ENCODE measurements around the gene LMAN2L.
A peak's percentile ranks its signal among the peaks of the same experiment; 100 is the strongest.

The LMAN2L gene, protein sequence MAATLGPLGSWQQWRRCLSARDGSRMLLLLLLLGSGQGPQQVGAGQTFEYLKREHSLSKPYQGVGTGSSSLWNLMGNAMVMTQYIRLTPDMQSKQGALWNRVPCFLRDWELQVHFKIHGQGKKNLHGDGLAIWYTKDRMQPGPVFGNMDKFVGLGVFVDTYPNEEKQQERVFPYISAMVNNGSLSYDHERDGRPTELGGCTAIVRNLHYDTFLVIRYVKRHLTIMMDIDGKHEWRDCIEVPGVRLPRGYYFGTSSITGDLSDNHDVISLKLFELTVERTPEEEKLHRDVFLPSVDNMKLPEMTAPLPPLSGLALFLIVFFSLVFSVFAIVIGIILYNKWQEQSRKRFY

DNA sequence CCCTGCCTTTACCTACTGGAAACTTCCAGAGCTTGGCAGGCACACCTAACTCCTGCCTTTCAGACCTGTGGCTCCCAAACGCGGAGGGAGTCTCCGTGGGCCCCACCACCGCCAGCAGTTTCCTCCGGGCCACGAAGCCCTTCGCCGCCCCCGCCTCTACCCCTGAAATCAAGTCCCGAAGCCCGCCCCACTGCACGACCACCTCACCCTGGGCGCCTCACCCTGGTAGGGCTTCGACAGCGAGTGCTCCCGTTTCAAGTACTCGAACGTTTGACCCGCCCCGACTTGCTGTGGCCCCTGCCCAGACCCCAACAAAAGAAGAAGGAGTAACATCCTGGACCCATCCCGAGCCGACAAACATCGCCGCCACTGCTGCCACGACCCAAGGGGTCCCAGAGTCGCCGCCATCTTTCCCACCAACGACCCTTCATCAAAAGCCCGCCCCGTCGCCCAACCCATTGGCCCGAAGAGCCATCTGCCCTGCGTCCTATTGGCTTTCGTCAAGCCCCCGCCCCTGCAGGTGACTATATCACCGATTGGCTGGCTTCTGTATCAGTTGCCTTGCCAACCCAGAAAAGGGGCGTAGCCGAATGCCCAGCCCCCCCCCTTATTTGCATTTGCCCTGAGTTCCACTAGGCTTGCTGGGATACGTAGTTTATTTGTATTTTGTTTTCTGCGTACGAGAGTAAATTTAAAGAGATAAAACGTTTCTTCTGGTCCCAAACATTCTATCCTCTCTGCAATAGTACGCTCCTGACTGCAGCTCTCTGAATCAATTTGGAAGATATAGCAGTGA, at the start of gene LMAN2L:
Gene LMAN2L (minus strand): TSS at position 432 of the 796 bp plus-strand sequence. CDS start 24 bp downstream, at position 408.
- peak; percentile 88 to 89 for DNase-seq (ENCODE audit: low read depth in 1 of 2, low spot score in 1 of 2)

DNA sequence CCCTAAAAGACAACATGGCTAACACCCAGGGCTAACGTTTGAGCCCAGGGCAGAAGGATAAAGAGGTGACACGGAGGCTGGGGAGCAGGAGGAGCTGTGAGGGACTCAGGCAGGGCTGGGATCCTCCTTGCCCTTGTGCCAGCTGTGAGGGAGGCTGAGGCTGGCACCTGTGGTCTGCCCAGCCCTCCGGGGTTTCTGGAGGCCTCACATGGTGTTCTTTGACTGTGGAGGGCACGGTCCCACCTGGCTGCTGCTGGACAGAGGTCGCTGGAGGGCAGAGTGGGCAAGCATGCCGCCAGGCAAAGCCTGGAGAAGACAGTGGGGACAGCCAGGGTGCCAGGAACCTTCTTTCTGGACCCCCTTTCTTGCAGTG, 49.4 kb upstream of the LMAN2L start:
- DNase-seq (ENCODE audit: low read depth in 1 of 2, low spot score in 1 of 2) = no peak

DNA sequence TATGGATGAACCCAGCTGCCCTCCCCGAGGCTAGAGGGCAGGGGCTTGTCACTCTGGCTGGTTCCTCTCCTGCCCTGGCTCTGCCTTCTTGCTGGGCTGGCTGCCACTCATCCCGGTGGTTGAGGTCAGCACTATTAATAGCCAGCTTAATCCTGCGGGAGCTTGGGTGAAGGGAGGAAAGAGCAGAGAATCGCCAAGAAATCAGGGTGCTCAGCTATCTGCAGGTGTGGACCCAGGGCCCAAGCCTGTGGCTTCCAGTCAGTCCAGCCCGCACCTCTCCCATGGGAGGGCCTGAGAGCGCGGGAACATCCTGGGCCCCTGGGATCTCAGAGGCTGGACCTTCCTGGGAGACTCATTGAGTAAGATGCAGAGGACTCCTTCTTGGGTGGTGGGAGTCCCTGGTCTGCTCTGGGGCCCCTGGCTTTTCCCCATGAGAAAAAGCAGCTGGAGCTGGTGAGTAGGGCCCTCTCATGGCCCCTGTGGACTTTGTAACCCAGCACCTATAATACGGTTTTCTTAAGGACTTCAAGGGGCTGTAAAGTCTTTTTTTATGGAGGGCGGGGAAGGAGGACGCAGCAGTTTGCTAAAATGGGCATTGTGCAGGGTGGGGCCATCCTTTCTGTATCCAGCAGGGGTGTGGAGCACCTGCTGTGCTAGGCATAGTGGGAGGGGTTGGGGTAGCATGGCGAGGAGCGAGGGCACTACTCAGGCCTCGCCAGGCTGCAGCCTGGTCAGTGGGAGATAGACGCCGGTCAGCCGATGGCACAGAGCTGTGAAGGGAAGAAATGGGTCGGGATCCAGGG, 48.8 kb upstream of the LMAN2L start:
- DNase-seq (ENCODE audit: low read depth in 1 of 2, low spot score in 1 of 2) = no peak

DNA sequence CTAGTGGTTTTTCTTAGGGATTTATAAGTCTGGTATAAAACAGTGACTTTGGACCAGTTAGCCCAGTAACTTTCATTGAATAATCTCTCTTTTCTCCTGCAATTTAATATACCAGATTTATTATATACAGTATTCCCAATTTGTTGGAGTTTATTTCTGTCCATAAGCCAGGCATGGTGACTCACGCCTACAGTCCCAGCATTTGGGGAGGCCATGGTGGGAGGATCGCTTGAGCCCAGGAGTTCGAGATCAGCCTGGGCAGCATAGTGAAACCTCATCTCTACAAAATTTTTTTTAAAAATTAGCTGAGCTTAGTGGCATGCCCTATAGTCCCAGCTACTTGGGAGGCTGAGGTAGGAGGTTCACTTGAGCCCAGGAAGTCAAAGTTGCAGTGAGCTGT, 47.5 kb upstream of the LMAN2L start:
- no peak for DNase-seq (ENCODE audit: low read depth in 1 of 2, low spot score in 1 of 2)

DNA sequence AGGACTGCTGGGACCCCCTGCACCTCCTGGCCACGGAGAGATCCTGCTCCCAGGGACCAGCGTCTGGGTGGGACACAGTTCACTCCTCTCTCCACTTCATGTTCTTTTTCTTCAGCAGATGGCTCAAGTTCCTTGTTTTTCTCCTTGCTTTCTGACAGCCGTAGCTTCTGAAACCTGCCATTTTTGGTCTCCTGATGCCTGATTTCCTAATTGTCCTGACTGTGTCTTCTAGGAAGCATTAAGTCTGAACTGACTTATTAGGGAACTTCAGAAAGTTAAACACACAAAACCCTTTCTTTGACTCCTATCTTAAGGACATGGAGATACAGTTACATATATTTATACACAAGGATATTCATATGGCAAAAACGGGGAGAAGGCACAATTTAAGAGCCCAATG, 43.5 kb upstream of the LMAN2L start:
- DNase-seq (ENCODE audit: low read depth in 1 of 2, low spot score in 1 of 2) = no peak

DNA sequence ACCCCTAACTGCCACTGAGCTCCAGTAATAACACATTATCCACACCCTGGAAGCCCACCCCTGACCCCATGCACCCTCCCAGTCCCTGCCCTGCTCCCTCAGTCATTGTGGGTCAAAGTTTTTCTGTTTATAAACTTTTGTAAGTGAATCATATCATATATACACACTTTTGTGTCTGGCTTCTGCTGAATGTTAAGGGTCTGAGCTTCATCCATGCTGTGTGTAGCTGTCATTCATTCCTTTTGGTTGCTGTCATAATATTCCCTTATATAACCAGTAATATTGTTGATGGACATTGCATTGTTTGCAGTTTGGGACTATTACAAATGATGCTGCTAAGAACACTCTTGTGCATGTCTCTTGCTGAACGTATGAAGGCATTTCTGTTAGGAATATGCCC, 35.3 kb upstream of the LMAN2L start:
- DNase-seq (ENCODE audit: low read depth in 1 of 2, low spot score in 1 of 2) = no peak

DNA sequence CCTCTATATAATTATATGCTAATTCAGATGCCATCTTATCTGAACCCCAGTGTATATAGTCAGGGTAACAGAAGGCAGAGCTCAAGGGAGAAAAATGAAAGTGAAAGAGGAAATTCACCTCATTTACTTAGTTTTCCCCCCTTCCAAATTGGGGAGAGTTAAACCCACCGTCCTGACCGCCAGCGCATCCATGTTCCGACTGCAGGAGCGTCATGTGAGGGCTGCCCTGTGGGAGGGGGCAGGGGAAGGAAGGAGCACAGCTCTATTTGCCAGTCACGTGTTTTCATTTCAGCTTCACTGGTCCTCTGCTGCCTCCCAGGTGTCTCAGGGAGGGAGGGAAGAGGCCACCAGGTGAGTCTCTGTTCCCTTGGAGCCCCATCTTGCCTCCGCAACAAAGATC, 34.1 kb upstream of the LMAN2L start:
- DNase-seq (ENCODE audit: low read depth in 1 of 2, low spot score in 1 of 2) = no peak

DNA sequence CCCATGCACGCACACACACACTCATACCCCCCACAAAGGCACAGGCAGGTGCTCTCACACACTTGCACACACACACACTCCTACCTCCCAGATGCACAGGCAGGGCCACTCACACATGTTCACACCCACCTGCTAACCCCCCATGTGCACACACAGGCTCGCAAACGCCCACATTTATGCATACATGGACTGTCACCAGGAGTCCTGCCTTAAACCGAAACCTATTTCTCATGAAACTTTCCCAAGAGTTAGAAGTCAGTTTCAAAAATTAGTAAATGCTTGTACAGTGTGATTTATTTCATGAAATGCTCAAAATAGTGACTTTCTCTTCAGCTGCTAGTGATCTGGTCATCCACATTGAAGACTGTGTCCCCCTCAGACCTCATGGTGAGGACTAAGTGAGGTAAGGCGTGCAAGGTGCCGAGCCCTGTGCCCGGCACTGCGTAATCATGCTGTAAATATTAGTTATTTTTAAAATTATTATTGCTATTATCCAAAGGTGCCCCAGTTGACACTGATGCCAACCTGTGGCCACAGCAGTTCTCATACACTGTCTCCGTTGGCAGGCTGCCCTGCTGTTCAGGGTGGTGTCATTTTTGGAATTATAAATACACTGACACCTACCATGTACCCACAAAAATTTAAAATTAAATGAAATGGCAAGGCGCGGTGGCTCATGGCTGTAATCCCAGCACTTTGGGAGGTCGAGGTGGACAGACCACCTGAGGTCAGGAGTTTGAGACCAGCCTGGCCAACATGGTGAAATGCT, 33.2 kb upstream of the LMAN2L start:
- DNase-seq (ENCODE audit: low read depth in 1 of 2, low spot score in 1 of 2) = peak in 1 of 2 donors; percentile 15

DNA sequence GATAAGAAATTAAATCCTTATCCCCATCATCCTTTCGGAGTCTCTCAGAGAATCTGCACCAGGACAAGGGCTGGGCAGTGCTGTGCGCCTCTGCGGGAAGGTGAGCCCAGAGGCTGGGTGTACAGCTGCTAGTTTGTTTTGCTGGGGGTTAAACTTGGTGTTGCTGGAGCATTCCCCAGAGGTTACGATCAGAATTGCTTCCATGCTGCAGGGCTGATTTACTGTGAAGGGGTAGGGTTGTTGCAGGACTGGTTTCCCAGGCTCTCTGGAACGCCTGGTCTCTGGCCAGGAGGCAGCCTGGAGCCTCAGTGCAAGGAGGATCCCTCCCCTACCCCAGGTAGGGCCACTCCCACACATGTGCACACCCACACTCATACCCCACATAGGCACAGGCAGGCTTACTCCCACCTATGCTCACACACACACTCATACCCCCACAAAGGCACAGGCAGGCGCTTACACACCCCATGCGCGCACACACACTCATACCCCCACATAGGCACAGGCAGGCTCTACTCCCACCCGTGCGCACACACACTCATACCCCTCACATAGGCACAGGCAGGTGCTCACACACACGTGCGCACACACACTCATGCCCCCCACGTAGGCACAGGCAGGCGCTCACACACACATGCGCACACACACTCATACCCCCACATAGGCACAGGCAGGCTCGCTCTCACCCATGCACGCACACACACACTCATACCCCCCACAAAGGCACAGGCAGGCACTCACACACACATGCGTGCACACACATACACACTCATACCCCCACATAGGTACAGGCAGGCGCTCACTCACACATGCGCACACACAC, 32.1 kb upstream of the LMAN2L start:
- DNase-seq (ENCODE audit: low read depth in 1 of 2, low spot score in 1 of 2) = no peak

DNA sequence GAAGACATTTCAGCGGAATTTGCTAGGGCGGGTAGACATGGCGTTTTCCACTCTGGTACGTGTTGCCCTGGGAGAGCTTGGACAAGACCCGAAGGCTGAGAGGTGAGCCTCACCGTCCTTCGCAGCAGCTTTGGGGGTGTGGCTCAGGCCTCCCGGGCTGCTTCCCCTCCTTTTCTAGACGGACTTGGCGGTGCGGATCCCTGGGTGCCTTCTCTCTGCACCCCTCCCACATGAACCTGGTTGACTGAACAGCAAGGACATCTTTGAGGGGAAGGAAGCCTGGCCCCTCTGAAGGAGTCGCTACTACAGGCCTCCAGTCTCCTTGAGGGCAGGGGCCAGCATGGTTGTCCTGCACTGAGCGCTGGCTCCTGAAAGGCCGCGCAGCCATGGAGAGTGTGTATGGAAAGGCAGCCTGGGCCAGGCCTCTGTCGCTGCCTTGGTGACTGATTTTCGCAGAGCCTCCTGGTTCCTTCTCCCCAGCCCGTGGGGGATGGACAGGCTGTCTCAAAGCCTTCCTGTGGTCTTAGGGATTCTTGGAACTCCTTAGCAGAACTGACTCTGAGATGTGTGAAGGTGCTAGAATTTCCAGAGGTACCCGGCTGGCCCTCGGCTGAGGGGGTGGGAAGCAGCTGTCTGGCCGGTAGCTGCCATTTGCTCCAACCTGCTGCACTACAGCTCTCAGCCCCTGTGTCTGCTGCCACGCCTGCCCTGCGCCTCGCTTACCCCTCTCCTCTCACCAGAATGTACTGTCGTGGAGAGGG, 30.8 kb upstream of the LMAN2L start:
- no peak for DNase-seq (ENCODE audit: low read depth in 1 of 2, low spot score in 1 of 2)

DNA sequence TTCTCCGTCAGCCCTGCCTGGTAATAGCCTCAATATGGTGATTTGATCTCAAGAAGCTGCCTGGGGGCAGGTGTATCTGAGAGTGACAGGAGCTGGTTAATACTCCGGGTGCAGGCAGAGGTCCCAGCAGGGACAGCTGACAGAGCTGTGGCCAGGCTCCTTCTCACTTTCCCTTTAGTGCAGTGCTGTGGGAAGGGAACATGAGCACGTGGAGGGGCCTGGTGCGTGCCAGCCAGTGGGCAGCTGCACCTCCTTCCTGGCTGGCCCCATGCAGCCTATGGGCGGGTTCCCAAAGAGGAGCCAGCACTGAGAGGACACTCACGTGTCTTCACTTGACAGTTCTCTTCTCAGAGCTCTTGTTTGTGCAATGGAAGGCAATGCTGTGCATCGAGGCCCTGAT, 29.9 kb upstream of the LMAN2L start:
- no peak for DNase-seq (ENCODE audit: low read depth in 1 of 2, low spot score in 1 of 2)

DNA sequence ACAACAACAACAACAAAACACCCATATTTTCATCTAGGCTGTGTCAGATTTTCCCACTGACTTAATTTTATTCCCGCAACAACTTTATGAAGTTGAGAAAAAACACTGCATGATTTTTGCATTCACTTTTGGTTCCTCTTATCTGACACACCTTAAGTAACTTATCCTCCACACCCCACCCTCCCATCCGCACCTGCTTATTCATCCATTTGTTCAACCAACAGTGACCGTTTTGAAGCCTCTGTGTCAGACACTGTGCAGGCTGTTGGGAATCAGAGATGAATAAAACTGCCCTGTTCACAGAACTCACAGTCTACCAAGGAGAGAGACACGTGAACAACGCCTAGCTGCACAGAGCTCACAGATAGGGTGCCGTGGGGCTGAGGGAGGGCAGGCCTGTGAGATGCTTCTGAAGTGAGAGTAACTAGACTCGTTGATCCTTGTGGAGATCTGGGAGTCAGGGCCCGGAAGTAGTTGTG, 28.3 kb upstream of the LMAN2L start:
- no peak for DNase-seq (ENCODE audit: low read depth in 1 of 2, low spot score in 1 of 2)

DNA sequence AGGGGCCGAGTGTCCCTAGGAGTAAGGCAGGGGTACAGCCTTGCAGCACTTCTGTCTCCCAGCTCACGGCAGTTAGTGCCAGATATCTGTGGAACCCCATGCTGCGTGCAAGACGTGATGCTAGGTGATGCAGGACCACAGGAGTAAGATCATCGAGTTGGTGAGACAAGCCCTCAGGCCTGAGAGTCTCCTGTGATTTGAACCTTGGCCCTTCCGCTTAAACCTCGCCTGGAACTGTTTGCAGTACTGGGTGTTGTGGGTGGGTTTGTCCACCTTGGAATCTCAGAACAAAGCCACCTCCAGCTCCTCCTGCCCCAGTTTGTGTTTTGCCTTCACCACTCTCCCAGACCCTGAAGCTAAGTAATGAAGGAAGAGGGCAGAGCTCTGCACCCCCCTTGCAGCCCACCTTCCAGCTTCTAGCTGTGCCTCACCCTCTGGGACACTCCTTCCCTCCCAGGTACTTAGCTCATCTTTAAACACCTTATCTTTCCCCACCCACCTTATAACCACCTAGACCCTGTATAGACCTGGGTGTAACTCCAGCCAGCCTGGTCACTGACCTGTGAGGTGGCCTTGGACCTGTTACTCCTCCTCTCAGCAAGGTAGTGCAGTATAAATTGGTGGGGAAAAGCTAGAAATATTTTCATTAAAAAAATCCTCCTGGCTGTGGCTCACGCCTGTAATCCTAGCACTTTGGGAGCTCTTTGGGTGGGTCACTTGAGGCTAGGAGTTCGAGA, 27.4 kb upstream of the LMAN2L start:
- DNase-seq (ENCODE audit: low read depth in 1 of 2, low spot score in 1 of 2) = no peak

DNA sequence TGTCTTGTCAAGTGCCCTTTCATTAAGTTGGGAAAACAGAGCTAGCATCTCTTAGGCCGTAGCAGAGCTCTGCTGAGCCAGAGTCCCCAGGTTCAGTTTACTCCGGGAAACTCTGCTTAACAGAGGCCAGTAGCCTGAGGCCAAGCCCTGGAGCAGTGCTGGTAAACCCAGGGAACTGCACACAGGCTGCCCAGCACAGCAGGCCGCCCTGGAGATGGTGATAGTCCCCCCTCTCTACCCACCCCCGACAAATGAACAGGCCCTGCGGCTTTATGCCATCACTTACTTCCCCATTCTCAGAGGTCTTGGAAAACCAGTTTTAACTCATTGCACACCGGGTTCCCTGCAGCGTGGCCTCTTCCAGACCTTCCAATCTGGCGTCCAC, 24.4 kb upstream of the LMAN2L start:
- DNase-seq (ENCODE audit: low read depth in 1 of 2, low spot score in 1 of 2) = no peak

DNA sequence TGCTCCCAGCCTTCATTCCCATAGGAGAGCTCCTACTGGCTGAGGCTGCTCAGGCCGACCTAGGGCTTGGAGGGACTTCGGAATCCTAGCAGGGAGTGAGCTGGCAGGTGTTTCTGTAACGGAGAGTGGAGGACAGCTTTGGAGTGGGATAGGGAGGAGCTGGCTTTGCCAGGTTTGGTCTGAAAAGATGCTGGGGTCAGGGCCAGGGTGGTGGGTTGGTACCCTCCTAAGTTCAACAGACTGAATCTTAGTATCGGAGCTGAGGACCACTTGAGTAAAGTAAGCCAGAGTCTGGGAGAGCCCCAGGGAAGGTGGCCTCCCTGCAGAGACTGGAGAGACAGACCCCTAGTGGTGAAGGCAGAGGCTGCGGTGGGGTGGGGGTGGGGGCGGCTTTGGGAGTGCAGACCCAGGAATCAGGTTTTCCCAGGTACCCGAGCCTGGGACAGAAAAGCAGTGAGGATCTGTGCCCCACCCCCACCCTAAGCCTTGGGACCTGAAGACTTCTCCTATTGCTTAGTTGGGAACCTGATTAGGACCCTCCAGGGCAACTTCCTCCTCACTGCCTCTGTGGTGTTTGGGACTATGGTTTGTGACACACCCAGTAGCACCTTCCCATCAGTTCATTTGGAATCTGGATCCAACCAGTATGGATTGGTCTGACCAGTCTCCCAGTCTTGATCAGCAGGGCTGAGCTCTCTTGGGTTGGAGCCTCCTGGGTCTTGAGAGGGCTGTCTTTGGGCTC, 23.8 kb upstream of the LMAN2L start:
- DNase-seq (ENCODE audit: low read depth in 1 of 2, low spot score in 1 of 2) = no peak

DNA sequence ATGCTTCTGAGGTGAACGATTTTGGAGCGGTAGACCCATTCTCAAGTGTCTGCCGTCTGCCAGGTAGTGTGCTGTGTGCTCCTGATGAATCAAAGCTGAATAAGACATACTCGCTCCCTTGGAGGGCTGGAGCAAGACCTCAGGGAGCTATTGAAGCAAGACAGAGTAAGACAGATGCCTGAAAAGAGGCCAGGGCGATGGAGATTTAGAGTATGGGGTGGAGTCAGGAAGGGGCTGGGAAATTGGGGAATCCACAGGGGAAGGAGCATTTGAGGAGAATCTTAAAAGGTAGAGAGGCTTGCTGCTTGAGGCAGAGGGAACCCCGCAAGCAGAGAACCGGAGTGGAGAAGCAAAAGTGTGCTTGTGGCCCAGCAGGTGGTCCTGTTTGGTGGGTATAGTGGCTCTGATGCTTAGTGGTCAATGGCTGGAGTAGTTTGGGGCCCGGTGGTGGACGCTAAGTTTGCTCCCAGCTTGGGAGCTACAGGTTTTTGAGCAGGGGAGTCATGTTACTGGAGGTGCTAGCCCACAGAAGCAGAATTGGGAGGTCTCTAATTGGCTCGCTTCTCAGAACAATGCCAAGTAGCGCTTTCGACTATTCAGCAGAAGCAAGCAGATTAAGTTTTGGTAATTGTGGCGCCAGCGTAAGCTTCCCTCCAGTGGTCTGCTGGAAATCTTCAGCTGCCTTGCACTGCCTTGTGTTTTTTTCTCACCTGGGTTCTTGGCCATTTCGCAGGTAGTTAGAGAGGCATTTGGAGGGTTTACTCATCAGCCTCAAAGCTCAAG, 22.9 kb upstream of the LMAN2L start:
- DNase-seq (ENCODE audit: low read depth in 1 of 2, low spot score in 1 of 2) = no peak

All from activated T-helper 1 cell treated with anti-CD3 and anti-CD28 coated beads, Interleukin-2, amount 50 U/mL, for 16 hours (primary cell).